HG02970 (cell line): ENCODE results near the gene CTSH.

Experiments
- ATAC-seq: cut with Tn5 transposase; IDR thresholded peaks from one replicate; pipeline ENCODE4 v1.9.1; 2021; ENCODE audit warnings: mild to moderate bottlenecking, moderate library complexity, moderate number of reproducible peaks; ENCODE audit not compliant: unreplicated experiment, low FRiP score

Gene CTSH

DNA sequence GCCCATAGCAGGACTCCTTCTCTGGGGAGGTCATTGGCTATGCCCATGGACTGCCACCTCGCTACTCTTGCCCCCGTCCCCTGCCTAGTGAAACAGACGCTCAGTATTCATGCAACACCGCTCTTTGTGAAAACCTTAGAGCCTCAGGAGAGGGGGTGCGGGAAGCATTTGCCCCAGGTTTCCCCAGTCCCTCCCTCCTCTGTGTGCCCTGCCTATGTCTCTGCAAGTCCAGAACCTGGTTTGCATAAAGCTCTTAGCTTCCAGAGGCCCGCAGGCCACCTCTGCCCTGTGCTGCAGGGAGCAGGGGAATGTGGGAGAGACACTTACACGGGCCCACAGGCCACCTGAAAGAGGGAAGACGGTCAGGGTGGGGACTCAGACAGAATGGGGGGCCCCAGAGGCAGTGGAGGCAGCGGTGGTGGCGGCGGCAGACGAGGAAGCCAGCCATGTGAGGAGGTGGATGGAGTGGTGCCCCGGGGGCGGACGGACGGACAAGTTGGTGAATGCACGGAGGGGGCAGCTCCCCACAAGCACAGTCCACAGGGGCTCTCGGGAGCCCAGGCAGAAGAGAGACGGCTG, 33.8 kb upstream of the CTSH start:
- ATAC-seq: no peak

DNA sequence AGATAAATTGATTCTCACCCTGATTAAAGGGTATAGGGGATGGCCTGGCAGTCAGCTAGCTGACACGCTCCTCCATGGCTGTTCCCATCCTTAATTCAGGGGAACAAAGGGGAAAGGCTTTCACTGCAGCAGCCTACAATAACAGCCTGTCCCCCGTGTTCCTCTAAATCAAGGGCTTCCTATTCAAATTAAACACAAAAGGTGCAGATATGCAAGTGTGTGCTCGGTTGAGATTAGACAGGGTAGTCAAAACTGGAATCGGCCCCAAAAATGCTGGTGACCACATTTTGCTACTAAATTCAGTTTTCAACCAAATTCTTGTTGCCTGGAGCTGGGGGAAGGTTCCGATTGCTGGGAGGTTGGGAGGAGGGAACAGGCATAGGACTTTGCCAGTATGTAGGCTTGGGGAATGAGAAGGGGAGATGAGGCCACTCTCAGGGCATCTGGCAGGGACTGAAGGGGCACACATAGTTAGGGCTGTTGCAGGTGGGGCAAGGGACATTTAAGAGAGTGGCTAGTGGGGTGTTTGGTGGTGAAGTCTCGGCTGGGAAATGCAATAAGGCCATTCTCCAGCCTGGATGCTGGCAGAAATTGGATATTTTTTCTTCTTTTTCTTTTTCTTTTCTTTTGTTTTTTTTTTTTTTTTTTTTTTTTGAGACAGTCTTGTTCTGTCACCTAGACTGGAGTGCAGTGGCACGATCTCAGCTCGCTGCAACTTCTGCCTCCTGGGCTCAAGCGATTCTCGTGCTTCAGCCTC, 32.9 kb upstream of the CTSH start:
- no peak for ATAC-seq

DNA sequence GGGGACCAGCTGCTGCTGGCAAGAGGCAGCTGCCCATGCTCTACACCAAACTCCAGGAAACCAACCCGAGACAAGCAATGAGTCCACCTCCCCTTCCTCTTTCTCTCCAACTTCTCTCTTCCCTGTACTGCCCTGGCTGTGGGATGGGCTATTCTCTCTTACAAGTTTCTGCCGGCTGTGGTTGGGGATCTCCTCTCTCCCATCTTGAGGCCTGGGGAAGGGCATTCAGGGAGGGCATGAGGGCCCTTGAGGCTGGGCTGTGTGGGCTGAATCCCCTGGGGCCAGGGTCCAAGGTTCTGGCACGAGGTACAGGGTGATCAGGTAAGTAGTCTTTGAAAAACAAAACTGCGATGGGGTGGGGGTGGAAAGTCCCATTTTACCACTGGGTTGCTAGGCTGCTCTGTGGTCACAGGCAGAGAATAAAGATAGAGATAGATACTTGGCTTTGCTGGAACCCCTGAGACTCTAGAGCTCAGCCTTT, 32.3 kb upstream of the CTSH start:
- peak; percentile 54 for ATAC-seq

DNA sequence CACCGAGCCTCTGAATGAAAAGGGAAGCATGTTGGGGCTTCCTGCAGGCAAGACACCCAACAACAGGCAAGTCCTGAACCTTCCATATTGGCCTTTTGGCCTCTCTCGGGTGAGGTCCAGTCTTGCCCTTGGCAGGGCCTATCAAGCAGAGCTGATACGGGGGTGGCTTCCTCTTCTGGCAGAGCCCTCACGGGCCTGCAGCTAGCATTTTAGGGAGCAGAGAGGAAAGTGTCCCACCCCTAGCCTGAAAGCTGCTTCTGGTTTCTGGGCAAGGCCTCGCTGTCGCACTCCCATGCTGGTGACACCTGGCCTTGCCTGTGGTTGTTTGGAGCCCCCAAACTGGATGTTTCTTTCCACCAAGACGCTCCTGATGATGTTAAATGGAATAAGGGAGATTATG, 31.8 kb upstream of the CTSH start:
- ATAC-seq: no peak

DNA sequence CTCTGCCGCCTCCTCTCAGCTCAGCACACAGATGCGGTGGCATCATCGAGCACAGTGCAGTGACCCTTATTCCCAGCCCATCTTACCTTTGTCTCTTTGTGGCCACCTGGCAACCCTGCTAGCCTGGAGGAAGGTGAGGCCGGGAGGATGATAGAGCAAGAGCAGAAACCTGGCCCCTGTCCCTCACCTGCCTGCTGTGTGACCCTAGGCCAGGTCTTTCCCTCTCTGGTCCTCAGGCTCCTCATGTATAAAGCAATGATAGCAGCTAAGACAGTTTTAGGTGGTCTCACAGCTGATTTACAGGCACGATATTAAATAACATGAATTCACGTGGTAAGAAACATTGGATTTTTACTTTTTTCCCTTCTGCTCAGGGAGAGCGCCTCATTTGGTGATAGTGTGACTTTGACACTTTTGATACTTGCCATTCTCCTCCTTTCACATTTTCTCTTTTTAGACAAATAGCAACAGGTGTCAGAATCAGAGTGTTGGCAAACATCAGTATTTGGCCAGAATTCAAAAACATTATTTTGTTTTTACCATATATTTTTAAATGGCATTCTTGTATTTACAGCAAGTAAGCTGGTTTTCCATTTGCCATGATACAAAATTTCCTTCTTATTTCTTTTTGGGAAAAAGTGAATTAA, 29.5 kb upstream of the CTSH start:
- ATAC-seq: no peak

DNA sequence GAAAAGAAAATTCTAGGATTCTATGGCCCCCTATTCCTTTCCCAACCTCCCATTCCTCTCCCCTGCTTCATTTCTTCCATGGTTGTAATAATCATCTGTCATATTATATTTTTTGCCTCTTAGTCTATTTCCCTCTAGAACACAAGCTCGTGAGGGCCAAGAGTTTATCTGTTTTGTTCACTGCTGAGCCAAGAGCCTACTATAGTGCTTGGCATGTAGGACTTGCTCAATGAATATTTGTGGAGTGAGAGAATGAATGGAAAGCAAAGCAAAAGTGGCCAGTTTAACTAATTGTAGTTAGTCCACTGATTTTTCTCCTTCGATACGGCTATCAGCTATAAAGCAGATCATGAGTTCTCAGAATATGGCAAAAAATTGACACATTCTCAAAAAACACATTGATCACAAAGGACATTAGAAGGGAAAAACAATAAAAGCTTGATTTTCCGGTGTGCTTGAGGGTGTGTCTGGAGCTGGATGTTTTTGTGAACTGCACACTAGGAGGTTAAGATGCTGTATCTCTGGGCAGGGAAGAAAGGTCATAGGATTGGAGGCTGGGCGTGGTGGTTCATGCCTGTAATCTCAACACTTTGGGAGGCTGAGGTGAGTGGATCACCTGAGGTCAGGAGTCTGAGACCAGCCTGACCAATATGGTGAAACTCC, 25.0 kb upstream of the CTSH start:
- no peak for ATAC-seq

DNA sequence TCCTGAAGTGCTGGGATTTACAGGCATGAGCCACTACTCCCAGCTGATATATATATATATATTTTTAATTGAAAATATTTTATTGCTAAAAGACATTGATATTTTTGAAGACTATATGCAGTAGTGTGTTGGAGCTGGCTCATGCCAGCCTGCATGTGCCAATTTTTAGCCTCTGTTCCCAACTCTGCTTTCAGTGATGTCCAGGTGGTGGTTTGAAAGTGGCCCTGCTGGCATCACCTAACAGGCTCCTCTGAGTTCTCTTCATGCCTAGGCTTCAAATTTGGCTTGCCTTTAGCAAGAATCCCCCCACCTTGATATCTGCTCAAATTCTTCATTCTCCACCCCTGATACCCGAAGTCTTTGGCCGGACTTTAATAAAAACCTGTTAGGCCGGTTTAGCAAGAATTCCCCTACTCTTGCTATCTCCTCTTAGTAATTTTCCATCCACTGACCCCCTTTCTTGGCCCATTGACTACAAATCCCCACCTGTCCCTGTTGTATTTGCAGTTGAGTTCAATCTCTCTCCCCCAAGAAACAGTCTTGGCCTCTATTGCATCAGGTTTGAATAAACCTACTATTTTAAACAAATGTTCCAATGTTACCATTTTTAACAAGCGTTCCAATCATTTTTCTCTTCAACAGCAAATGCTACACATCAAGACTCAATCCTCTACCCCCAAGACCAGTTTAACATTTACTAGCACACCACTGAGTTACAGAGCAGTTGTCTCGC, 23.9 kb upstream of the CTSH start:
- ATAC-seq: no peak

DNA sequence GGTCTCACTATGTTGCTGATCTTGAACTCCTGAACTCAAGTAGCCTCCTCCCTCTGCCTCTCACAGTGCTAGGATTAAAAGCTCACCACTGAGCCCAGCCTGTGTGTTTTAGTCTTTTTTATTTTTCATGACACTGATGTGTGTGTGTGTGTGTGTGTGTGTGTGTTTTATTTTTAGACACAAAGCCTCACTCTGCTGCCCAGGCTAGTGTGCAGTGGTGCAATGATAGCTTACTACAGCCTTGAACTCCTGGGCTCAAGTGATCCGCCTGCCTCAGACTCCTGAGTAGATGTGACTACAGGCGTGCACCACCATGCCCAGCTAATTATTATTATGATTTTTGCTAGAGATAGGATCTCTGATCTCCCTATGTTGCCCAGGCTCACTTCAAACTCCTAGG, 23.3 kb upstream of the CTSH start:
- ATAC-seq: no peak

DNA sequence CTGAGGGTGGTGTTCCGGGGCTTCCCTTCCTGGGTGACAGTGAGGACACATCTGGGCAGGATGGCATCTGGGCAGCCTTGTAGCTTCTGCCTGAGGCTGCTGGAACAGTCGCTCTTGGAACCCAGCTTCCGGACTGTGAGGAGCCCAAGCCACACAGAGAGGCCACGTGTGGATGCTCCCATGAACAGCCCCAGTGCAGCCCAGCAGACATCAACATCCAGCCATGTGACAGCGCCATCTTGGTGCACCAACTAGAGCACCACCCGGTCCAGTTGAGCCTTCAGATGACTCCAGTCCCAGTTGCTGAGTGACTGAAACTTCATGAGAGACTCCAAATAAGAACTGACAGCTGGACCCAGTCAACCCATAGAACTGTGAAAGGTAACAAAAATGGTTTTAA, 15.5 kb upstream of the CTSH start:
- no peak for ATAC-seq

DNA sequence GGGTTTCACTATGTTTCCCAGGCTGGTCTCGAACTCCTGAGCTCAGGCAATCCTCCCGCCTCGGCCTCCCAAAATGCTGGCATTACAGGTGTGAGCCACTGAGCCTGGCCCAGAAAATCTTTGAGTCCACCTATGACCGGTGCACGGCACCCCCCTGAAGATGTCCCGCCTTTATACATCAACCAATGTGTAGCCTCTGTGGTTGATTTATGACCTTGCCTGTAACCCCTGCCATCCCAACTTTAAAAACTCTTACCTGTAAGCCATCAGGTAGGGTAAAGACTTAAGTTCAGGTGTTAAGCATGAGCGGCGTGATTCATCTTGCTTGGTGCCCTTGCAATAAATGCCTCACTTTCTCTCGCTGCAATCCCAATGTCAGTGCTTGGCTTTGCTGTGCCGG, 14.5 kb upstream of the CTSH start:
- ATAC-seq: no peak

DNA sequence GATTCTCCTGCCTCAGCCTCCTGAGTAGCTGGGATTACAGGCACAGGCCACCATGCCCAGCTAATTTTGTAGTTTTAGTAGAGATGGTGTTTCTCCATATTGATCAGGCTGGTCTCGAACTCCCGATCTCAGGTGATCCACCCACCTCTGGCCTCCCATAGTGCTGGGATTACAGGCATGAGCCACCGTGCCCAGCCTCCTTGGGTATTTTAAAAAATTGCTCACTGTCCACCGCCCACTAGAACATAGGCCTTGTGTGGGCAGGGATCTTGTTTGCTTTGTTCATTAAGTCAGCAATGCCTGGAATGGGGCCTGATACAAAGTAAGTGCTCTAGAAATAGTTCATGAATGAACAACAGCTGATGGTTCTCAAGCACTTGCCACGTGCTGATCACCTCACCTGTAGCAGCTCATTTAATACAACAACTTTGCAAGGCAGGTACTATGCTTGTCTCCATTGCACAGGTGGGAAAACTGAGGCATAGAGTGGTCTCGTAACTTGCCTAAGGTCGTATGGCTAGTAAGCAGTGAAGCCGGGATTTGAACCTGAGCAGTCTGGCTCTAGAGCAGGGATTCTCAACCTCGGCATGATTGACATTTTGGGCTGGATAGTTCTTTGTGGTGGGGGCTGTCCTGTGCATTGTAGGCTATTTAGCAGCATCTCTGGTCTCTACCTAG, 12.7 kb upstream of the CTSH start:
- no peak for ATAC-seq

DNA sequence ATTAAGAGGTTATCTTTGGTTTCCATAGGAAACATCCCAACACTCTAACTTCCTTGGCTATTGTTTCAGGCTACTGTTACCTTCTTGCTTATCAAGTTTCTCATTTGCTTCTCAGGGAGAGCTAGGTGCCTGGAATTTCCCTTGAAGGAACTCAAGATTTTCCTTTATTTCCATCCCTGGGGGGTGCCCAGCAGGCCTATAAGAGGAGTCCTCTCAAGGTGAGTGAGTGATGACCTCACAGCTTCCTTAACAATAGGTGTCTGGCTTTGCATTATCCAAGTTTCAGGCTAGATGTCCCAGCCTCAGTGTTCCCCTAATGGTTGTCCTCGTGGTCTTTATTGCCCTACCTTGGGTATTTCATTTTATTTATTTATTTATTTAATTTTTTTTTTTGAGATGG, 12.1 kb upstream of the CTSH start:
- ATAC-seq: no peak

DNA sequence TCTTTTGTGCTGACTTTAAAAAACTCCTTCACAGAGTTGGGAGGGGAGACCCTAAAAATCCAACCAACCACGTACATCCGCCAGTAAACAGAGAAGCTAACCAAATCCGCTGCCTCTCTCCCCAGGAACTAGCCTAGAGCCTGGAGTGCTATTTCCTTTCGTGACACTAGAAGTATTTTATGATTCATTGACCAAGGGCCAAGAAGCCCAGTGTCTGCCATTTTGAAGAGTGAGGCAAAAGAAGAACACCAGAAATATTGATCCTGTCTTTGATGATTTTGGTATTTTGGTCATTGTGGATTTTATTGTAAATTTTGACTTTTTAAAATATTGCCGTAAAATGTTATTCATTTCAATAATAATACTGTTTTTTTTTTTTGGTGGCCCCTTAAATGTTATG, 10.5 kb upstream of the CTSH start:
- no peak for ATAC-seq

DNA sequence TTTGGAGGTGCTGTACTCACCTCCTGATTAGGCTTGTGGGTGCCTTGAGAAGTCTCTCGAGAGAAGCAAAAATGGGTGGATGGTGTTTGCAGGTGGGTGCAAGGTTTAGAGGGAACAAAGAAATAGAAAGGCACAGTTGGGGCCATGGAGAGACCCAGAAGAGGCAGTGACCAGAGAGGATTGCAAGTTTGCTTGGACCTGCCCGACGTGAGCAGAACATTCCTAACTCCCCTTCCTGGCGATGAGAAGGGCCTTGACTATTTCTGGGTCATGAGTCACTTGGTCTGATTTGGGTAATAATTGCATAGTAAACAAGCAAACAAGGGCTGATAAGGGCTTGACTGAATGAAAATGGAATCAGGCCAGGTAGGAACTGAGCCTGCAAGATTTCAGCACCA, 7.0 kb upstream of the CTSH start:
- ATAC-seq: no peak

DNA sequence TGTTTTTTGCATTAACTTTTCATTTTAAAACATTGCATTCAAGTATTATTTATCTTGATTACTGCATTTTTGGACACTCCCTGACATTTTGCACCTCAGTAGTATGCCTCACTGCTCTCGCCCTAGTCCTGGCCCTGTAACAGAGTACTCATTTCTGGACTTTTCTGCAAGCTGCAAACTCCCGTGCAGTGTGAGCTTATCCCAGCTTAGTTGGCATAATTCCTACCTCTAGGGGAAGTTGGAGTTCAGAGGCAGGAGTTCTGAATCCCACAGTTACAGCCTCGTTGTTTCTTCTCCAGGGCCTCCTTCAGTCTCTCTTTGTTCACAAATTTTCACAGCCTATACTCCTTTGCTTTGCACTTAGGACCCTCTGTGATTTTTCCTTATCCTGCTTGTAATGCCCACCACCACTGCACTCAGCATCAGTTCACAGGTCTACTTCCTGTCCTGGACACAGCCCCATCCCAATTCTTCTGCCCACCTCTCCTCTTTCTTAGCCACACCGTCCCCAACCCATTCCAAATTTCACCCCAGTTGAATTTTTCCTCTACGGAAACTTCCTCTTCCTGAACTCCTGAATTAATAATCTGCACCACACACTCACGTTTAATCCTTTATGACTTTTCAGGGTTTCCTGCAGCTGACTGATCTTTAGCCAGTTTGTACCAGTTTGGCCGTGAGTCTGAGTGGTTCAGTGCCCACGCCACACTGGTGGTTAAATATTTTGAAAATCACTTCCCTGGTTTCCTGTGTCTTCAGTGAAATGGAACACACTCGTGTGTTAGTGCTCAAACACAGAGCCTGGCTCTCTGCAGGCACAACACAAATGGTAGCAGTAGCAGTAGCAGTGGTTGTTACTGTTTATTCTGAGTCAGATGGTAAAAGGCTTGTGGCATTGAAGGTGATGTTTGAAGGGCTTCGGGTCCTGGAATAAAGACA, 6.3 kb upstream of the CTSH start:
- no peak for ATAC-seq

DNA sequence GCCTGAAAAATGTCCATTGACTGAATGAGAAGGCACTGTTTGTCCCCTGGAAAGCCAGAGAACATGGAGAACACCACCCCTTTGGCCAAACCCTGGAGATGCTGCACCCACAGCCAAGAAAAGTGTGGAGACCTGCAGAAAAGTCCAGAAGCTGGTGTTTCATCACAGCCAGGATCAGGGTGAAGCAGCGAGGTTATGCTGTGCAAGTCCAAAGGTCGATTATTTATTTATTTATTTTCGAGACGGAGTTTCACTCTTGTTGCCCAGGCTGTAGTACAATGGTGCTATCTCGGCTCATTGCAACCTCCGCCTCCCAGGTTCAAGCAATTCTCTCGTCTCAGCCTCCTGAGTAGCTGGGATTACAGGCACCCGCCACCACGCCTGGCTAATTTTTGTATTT, 5.5 kb upstream of the CTSH start:
- ATAC-seq: no peak

DNA sequence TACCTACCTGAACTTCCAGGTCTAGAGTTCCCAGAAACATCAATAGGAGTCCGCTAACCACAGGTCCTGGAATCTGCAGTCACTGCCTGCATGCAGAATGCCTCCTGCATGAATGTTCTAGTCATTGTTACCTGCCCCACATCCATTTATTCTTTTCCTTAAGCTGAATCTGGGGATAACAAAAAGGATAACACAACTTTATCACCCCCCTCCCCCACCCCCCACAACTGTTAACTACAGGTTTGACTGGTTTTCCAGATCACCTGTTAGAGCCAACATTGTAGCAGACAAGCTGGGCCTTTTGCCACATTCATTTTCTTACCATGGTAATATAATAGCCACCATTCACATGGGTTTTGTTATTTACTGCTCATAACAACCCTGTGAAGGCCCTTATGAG, 4.6 kb upstream of the CTSH start:
- no peak for ATAC-seq

DNA sequence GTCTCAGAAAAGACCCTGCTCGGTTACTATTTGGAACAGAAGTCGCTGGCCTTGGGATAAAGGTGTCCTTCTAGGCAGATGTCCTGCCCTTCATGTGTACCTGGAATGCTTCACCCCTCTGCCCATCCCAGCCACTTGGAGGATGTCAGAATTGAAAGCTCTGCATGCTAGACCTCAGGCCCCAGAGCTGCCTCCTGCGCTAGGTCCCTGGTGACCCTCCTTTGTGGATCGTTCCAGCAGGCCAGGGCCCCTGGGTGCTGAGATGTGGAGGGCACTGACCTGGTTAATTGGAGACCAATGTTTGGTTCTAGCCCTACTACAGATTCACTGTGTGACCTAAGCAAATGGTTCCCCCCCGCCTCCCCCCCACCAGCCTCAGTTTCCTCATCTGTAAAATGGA, 2.7 kb upstream of the CTSH start:
- ATAC-seq: no peak

DNA sequence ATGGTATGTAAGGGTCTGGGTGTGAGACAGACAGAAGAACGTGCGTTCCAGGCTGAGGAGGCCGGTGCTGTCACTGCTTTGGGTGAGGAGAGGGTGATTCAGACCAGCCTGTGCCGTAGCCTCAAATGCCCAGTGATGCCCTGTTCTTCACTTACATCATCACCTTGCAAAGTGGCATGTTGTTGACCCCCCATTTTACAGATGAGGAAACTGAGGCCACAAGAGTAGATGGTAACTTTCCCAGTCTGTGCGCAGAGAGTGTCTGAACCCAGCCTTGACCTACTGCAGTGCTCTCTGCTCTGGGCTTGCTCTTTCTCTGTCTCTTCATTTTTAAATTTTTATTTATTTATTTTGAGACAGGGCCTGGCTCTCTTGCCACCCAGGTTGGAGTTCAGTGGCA, 1.6 kb upstream of the CTSH start:
- no peak for ATAC-seq
